ENCODE measurements around the gene TMEM163.
"Not testable (repeated sequence)": the region's sequence is repeated elsewhere in the genome, so short reads cannot be mapped to it uniquely, and the experiment has no call there.

The TMEM163 gene

GRCh38 chr2:134609924-134610513, 108.8 kb downstream of the TMEM163 start:
- DNase-seq, result no peak

GRCh38 chr2:134603966-134604365, 114.8 kb downstream of the TMEM163 start:
- no peak for DNase-seq

- no peak for DNase-seq
These were observed 116.1 kb downstream of the TMEM163 start for GRCh38 chr2:134602666-134603065.

GRCh38 chr2:134601264-134601663, 117.5 kb downstream of the TMEM163 start:
- no peak for DNase-seq

GRCh38 chr2:134600208-134600607, 118.6 kb downstream of the TMEM163 start:
- DNase-seq, result no peak

GRCh38 chr2:134599236-134599635, 119.6 kb downstream of the TMEM163 start:
- no peak for DNase-seq

- no peak for DNase-seq
These were observed 124.4 kb downstream of the TMEM163 start for GRCh38 chr2:134594399-134594798.

- no peak for DNase-seq
These were observed 125.3 kb downstream of the TMEM163 start for GRCh38 chr2:134593519-134593918.

GRCh38 chr2:134592377-134592776, 126.4 kb downstream of the TMEM163 start:
- DNase-seq, result no peak

GRCh38 chr2:134591526-134591925, 127.3 kb downstream of the TMEM163 start:
- no peak for DNase-seq

- no peak for DNase-seq
These were observed 128.1 kb downstream of the TMEM163 start for GRCh38 chr2:134590679-134591078.

GRCh38 chr2:134589171-134590083, 129.4 kb downstream of the TMEM163 start:
- DNase-seq, result not testable (repeated sequence)

- DNase-seq, result no peak
These were observed 130.2 kb downstream of the TMEM163 start for GRCh38 chr2:134588556-134588955.

- DNase-seq, result no peak
These were observed 132.4 kb downstream of the TMEM163 start for GRCh38 chr2:134586326-134586965.

GRCh38 chr2:134583997-134584520, 134.7 kb downstream of the TMEM163 start:
- DNase-seq, result no peak

- DNase-seq, result no peak
These were observed 135.3 kb downstream of the TMEM163 start for GRCh38 chr2:134583462-134583861.

- peak; percentile 9 for DNase-seq
These were observed 136.3 kb downstream of the TMEM163 start for GRCh38 chr2:134582547-134582899.

GRCh38 chr2:134581877-134582546, 136.8 kb downstream of the TMEM163 start:
- peak; percentile 48 for DNase-seq

GRCh38 chr2:134578316-134578715, 140.5 kb downstream of the TMEM163 start:
- no peak for DNase-seq

- DNase-seq, result no peak
These were observed 142.3 kb downstream of the TMEM163 start for GRCh38 chr2:134576478-134576877.

GRCh38 chr2:134575888-134576287, 142.9 kb downstream of the TMEM163 start:
- DNase-seq, result no peak

- DNase-seq, result peak; percentile 53
These were observed 144.0 kb downstream of the TMEM163 start for GRCh38 chr2:134574611-134575330.
